HG02678 (cell line): ENCODE results near the gene ACTN3.
"Not testable (repeated sequence)": the region's sequence is repeated elsewhere in the genome, so short reads cannot be mapped to it uniquely, and the experiment has no call there.

Experiments used
- ATAC-seq: cut with Tn5 transposase; IDR thresholded peaks from one replicate; pipeline ENCODE4 v1.9.1; 2021; ENCODE audit warnings: mild to moderate bottlenecking, moderate library complexity; ENCODE audit not compliant: unreplicated experiment

Gene ACTN3

DNA sequence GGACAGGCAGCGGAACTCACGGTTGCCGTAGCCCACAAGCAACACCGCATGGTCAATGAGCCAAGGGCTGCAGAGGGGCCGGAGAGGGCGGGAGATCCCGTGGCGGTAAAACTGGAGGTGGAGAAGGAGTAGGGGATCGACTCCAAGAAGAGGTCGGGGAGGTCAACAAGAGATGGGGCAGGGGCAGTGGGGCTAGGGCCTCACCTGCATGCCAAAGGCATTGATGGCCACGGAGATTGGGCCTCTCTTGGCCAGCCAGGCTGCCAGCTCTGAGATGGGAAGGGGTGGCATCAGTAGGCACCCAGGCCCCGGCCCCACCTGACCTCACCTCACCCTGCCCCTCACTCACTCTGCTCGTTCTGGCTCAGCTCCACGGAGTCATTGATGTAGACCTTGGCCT, 17.8 kb downstream of the ACTN3 start:
- ATAC-seq: no peak

DNA sequence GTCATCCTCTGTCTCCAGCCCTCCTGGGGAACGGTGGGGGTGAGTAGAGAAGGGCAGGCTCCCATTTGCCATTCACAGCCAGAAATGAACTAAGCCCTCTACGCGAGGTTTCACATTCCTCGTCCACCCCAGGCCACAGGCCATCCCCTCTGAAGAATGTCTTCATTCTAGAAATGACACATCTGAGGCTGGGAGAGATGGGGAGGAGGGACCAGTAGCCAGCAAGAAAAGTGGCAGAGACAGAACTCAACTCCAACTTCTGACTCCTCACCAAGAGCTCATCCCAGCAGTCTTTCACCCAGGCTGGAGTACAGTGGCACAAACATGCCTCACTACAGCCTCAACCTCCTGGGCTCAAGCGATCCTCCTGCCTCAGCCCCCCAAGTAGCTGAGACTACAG, 18.3 kb downstream of the ACTN3 start:
- no peak for ATAC-seq

DNA sequence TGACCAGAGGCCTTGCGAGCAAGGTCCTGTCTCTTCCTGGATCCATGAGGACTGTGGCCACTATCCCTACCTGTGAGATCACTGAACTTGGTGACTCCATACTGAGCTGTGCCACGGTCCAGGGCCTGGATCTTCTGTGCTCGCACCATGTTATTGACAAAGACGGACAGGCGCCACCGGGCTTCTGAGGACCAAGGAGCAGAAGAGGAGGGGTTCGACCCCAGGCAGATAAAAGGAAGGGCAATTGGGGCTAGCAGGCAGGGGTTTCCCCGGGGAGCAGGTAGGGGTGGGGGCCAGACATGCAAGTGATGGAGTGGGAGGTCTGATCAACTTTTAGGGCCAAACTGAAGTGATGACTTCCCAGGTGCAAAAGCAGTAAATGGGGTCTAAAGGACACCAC, 19.5 kb downstream of the ACTN3 start:
- ATAC-seq: no peak

DNA sequence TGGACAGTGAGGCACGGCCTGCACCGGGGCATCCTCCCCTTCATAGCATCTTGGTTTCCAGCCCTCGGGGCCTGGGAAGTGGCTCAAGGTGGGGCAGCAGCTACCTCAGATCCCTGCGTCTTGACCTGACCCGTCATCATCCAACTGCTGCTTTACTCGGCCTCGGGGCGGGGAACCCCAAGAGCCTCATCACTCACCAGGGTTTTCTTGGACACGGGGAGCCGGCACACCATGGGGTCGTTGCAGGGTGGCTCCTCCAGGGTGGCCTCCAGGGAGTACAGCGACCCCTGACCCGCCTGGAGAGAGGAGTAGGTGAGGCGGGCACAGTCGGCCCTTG, 21.1 kb downstream of the ACTN3 start:
- ATAC-seq: no peak

DNA sequence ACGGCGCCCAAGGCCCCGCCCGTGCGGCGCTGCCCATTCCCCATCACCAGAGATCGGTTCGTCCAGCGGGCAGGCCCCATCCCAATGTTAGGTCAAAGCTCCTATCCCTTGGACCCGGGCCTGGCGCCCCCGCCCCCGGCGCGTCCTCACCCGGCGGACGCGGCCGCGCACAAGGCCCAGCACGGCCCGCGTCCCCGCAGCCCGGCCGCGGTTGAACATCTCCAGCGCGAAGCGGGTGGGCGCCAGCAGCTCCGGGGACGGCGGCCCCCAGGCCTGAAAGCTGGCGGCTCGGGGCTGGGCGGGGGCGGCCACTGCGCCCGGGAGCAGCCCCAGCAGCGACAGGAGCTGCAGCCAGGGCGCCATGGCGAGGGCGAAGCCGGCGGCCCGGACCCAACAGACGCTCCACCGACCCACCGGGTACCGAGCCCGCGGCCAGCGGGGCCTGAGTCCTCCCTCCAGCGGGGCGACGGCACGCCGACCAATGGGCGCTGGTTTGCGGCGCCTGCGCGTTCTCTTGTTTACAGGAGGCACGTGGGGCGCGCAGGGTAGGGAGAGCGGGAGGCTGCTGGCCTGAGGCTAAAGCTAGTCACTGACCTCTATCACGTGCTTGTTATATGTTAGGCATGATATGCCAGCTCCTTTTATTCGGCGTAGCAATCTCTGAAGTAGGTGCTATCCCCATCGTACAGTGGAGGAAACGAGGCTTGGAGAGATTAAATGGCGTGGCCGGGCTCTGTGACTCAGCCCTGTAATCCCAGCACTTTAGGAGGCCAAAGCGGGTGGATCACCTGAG, 21.6 kb downstream of the ACTN3 start, which contains the start of gene CTSF:
TSS of gene CTSF (minus strand) at position 483 of the 793 bp plus-strand sequence. CDS start at position 363, 120 bp downstream.
- ATAC-seq: no peak

DNA sequence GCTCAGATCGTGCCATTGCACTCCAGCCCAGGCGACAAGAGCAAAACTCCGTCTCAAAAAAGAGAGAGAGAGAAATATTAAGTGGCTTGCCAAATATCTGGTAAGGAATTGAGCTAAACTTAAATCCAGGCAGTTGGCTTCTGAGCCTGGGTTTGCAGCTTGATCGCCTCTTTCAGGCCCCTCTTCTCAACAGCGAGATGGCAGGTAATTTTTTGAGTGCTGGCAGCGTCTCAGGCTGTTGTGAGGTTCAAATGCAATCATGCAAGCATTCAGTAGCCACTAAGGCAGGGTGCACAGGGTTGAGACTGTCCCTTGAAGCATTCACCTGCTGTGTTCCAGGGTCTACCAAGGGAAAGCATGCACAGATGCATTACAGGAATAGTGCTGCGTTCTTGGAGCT, 22.4 kb downstream of the ACTN3 start:
- no peak for ATAC-seq

DNA sequence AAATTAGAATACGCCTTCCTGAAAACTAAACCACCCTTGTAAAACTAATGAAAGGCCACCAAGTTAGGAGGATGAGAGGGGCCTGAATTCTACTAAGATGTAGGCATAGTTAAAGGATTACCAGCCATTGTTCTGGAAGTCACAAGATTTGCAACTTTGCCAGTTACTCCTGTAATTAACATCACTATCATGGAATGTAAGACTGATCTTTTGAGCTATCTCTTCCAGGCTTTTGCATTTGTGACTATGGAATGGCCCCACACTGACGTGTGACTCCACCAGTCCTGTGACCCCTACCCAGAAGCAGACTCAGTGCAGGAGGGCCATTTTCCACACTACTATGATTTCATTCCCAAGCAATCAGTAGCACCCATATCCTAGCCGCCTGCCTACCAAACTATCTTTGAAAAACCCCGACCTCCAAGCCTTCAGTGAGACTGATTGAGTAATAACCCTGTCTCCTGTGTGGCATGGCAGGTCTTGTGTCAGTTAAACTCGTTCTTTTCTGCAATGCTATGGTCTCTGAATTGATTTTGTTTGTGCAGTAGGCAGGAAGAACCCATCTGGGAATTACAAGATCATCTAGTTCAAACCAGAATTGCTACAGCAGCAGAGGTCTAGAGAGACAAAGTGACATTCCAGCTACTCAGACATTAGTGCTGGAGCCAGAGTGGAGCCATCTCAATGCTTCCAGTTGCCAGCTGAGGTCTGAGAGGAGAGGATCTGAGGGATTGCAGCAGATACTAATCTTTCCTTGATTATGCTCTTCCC, 23.6 kb downstream of the ACTN3 start:
- ATAC-seq: no peak

DNA sequence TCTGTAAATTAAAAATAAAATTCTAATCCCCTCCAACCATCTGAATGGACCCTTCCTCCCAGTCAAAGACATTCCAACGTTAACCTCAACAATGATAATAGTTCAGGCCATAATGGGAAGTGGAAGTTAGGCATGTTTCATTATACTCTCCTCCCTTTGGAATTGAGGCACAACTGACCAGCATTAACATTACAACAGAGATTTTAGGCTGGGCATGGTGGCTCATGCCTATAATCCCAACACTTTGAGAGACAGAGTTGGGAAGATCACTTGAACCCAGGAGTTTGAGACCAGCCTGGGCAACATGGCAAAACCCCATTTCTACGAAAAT, 24.1 kb downstream of the ACTN3 start:
- ATAC-seq: no peak

DNA sequence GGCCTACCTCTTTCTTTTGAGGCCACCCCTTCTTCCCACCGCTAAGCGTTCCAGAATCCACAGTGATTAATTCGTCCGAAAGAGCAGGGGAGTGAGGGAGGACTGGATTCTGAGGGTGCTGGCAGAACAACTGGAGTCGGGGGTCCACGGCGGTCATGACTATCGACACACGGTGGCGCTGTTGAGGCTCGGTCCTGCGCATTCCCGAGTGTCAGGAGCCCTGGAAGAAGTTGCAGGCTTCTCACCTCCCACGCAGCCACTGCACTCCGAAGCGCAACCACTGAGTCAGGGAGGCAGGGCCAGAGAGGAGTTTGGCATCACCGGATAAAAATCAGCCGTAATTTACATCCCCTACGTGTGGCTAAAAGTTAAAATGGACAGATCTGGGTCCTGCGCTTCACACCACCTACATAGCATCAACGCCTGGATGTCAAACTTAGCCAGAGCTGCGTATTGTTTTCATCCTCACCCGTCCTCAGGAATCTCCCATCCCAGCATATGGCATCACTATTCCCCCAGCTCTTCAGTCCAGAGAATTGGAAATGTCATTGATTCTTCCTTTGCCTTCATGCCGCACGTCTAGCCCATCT, 32.4 kb downstream of the ACTN3 start:
- ATAC-seq: no peak

DNA sequence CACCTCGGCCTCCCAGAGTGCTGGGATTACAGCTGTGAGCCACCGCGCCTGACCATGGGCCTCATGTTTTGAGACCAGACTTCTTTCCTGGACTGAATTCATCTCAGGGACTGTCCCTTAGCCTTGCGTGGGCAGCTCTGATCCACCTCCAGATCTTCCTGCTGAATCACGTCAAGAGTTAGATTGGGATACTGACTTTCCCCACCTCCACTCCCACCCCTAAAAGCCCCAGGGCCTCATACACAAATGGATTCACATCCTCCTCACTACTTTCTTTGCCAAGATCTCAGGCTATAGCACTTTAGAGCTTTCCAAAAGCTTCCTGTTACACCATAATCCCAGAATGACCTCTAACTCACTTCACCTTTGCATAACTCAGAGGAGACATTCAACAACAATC, 34.1 kb downstream of the ACTN3 start:
- no peak for ATAC-seq

DNA sequence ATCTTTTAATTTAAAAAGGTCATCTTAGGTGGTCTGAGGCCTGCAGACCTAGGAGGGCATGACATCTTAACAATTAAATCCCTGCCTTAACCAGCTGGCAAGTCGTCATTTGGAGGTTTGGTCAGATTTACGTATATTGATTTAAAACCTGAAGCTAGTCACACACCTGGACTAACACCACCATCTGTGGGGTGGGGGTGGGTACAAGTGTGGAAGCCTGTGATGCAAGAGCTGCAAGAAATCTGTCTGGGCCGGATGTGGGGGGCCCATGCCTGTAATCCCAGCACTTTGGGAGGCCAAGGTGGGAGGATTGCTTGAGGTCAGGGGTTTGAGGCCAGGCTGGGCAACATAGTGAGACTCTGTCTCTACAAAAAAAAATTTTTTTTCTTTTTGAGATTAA, 34.6 kb downstream of the ACTN3 start:
- ATAC-seq: no peak

DNA sequence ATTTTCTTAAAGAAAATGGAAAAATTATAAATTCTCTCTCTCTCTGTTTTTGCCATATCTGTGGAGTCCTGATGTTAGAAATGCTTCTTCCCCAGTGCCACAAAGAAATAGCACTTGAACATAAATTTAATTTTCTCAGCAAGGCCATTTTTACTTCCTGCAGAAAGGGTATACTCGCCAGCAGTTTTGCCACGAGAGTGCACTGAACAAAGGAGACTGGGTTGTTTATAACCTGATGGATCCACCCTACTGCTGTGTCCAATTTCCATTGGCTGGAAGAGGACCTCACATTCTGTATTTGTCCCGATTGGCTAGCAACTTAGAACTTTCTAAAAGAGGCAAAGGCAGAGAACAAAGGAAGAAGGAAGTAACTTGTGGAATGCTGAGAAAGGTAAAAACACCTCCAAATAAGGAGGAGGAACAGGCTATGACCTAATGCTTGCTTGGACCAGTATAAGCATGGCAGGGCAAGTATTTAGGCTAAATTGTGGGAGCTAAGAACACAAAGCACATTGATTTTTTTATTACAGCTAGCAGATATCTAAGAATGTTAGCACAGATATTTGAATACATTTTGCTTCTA, 36.0 kb downstream of the ACTN3 start:
- not testable (repeated sequence) for ATAC-seq

DNA sequence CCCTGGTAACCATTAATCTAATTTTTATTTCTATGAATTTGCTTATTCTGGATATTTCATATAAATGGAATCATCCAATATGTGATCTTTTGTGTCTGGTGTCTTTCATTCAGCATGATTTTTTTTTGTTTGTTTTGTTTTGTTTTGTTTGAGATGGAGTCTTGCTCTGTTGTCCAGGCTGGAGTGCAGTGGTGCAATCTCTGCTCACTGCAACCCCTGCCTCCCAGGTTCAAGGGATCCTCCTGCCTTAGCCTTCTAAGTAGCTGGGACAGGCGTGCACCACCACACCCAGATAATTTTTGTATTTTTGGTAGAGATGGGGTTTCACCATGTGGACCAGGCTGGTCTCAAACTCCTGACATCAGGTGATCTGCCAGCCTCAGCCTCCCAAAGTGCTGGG, 38.7 kb downstream of the ACTN3 start:
- not testable (repeated sequence) for ATAC-seq

DNA sequence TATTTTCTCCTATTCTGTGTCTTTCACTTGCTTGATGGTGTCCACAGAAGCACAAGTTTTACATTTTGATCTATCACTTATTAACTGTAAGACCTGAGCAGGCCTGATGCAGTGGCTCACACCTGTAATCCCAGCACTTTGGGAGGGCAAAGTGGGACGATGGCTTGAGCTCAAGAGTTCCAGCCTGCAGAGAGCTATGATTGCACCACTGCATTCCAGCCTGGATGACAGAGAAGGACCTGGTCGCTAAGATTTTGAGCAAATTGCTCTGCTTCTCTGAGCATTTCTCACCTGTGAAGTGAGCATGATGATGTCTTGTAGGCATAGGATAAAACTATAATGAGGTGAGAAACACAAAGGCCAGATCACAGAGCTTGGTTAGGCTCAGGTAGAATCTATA, 39.4 kb downstream of the ACTN3 start:
- no peak for ATAC-seq

DNA sequence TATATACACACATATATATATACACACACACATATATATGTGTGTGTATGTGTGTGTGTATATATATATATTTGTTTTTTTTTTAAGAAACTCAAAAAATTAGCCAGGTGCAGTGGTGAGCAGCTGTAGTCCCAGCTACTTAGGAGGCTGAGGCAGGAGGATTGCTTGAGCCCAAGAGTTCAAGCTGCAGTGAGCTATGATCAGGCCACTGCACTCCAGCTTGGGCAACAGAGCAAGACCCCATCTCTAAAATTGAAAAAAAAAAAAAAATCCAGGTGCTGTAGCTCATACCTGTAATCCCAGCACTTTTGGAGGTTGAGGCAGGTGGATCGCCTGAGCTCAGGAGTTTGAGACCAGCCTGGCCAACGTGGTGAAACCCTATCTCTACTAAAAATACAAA, 42.6 kb downstream of the ACTN3 start:
- ATAC-seq: not testable (repeated sequence)

DNA sequence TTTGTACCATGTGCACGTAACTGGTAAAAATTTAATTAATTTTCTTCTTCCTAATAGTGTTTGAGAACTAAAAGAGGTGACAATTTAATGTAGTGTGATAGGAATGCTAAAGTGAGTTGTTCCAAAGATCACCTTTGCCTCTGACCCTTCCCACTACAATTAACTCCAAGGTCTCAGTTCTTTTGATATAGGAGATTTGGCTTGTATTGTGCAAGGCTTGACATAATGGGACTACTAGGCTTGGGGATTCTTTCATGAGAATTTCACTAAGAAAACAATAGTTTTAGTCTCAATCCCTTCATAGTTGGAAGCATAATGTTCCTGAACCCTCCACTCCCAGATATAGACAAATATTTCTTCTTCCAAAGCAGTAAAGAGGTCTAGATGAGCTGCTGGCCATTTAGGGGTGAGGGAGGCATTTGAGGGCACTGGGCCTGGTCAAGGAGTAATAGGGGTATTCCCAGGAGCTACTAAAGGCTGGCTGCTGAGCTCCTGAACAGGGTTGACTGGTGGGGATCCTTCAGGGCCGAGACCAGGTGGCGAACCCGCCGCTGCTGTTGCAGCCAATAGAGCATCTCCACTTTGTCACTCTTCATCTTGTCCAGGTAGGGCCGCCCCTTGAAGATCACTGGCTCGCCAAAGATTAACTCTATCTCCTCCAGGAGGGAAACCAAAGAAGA, 43.4 kb downstream of the ACTN3 start:
- no peak for ATAC-seq

DNA sequence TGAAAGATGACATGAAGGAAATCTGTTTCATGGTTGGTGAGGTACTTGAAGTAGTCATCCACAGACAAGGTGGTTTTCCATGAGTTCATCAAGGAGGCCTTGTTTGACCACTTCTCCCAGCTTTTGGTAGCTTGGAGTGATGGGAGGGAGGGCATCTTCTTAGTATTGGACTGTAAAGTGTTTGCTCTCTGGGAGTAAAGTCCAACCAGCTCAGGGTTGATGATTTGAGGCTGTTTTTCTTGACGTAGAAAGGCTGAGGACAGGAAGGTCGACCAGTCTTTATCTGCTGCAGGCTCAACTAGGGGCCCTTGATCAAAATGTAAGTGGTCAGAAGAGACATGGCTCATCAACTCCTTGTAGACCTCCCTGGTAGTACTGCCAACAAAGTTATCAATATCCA, 44.5 kb downstream of the ACTN3 start:
- no peak for ATAC-seq

DNA sequence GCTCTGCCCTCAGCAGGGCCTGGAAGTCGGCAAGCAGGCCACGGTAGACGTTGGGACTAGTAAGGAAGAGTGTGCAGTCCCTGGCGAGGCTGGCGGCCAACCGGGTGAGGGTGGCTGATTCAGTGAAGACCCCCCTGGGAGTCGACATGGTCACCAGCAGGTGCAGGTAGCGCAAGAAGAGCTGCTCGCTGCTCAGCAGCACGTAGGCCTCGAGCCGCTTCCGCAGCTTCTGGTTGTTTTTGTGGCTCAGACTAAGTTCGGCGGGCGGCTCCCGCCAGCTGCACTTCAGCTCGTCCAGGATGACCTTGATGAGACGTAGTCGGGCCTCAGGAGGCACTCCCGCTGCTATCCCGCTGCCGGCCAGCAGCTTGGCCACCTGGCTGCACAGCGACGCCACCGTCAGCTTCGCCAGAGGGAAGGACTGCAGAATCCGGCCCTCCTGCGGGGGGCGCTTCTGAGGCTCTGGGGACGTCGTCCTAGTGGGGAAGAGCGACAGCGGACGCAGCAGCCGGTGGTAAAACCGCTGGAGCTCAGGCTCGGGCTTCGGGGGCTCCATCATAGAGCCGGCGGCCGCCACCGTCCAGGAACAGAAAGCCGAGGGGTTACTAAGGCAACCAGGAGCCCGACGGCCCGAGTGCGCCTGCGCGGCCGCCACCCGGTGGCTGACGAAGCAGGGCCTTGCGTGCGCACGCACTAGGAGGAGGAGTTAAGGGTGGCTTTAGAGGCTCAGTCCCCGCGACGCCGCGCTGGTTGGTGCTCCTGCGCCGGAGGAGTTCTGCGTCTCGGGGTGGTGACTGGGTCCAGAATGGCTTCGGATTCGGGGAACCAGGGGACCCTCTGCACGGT, 46.0 kb downstream of the ACTN3 start, which contains the start of the genes CCDC87 and CCS:
TSS of gene CCDC87 (minus strand) at position 607 of the 846 bp plus-strand sequence. CDS start at position 559, 48 bp downstream.
TSS of gene CCS (plus strand) at position 729 of the 846 bp plus-strand sequence. CDS start at position 806, 77 bp downstream.
- peak; percentile 93 for ATAC-seq

DNA sequence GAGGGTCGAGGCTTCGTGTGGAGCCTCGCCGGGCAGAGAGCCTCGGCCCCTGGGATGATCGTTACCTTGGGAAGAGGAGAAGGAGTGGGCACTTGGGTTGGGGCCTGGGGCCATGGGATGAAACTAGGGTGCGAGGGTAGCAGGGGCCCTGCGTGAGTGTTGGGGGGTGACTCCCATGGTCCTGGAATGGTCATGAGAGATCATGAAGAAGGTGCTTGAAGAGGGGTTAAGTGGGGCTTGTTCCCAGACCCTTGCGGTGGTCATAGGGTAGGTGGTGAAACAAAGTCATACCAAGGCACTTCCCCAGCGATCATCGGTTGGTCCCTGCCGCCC, 46.6 kb downstream of the ACTN3 start:
- no peak for ATAC-seq

DNA sequence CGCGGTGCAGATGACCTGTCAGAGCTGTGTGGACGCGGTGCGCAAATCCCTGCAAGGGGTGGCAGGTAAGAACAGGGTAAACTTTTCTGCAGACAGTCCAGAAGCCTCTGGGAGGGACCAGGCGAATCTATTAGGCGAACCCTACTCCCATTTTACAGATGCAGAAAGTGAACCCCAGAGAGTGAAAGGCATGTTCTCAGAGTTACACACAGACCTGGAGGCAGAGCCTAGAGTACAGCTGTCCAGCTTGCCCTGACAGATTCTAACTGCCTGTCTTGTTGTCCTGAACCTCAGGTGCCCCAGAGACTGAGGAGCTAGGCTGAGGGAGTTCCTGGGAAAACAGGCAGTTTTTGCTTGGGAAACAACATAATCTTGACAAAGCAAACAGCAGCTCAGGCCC, 46.9 kb downstream of the ACTN3 start:
- no peak for ATAC-seq
